HCT116 (cell line): ENCODE measurements around the gene CADM3. TPM values are rescaled to one million over a fixed set of nuclear protein-coding genes. Genes with fewer than 3 reads are reported as not detected.

Experiments used
- ATAC-seq: fragments of 200-7000 bp; cut with Tn5 transposase; 2 replicates; pipeline ENCODE4 v1.9.1; 2020; ENCODE audit warnings: mild to moderate bottlenecking, moderate library complexity
- BruUV-seq: library from RNA; stranded (reverse); fragments of 400-500 nt; replicated peaks from 2 replicates; lab custom pipeline; 2021; lab: Mats Ljungman, UMichigan
- CTCF ChIA-PET: fragments of 300-600 bp; sonication (Branson Sonifier 250); formaldehyde crosslinking; loops from one replicate; lab custom pipeline; 2021; ENCODE audit warnings: antibody characterized with exemption; lab: Charles Lee
- POLR2A ChIA-PET: fragments of 300-600, 350-600 bp; sonication (Branson Sonifier 250); formaldehyde crosslinking; loops from one replicate; lab custom pipeline; 2021; ENCODE audit warnings: antibody characterized with exemption; lab: Charles Lee
- RAD21 ChIA-PET, 2 experiments: fragments of 300-600 bp; sonication (Branson Sonifier 250); formaldehyde crosslinking; loops; one replicate each; lab custom pipeline; 2023; ENCODE audit warnings: low total read pairs in 2 of 2; ENCODE audit not compliant: uncharacterized antibody in 2 of 2, unreplicated experiment in 2 of 2, low non-redundant PET in 1 of 2; lab: Charles Lee
- DNase-seq: peaks from one replicate; pipeline ENCODE4 v3.0.0-alpha.2; 2010; ENCODE audit warnings: low read depth, low spot score
- H2AFZ ChIP-seq: fragments of 200-600 bp; shearing (Covaris generic), sonication (generic); 2 replicates; pipeline ENCODE4 v1.6.1; 2017; ENCODE audit warnings: low read depth, mixed run types, mixed read lengths, antibody characterized with exemption, low read length; ENCODE audit not compliant: poor library complexity, severe bottlenecking
- H3K27ac ChIP-seq: 2 replicates; pipeline ENCODE4 v1.5.1; 2012; ENCODE audit warnings: low read depth, low read length
- H3K27me3 ChIP-seq: fragments of 200-600 bp; sonication (generic); 2 replicates; pipeline ENCODE4 v1.6.1; 2016; ENCODE audit warnings: mixed run types, low read length, mixed read lengths; ENCODE audit not compliant: insufficient read depth
- H3K36me3 ChIP-seq, 2 experiments: fragments of 200-500 bp in 1 of 2; fragments of 200-600 bp in 1 of 2; sonication (Bioruptor generic) in 1 of 2; sonication (generic) in 1 of 2; 2 replicates each; pipeline versions ENCODE4 v1.5.1 to v1.6.1; 2014 to 2016; ENCODE audit warnings: low read length in 2 of 2, inconsistent platforms in 1 of 2, mixed read lengths in 1 of 2, mixed run types in 1 of 2; ENCODE audit not compliant: insufficient read depth in 2 of 2, control insufficient read depth in 1 of 2
- H3K4me1 ChIP-seq, 2 experiments: fragments of 200-600 bp in 1 of 2; sonication (generic) in 1 of 2; 2 replicates each; pipeline versions ENCODE4 v1.5.1 to v1.6.1; 2012 to 2017; ENCODE audit warnings: low read length in 2 of 2, inconsistent platforms in 1 of 2, mild to moderate bottlenecking in 1 of 2, mixed read lengths in 1 of 2, mixed run types in 1 of 2, moderate library complexity in 1 of 2; ENCODE audit not compliant: insufficient read depth in 2 of 2, control insufficient read depth in 1 of 2
- H3K4me2 ChIP-seq: fragments of 200-600 bp; sonication (generic); 2 replicates; pipeline ENCODE4 v1.6.1; 2017; ENCODE audit warnings: mixed run types, low read length, mixed read lengths
- H3K4me3 ChIP-seq, 2 experiments: fragments of 200-600 bp in 1 of 2; sonication (generic) in 1 of 2; replicated peaks in 1 of 2; 2 replicates each; pipeline ENCODE4 v1.5.1; 2011 to 2016; ENCODE audit warnings: low read length in 2 of 2, control low read depth in 1 of 2, low read depth in 1 of 2, mild to moderate bottlenecking in 1 of 2, mixed read lengths in 1 of 2, mixed run types in 1 of 2
- H3K79me2 ChIP-seq: fragments of 200-600 bp; sonication (generic); 2 replicates; pipeline ENCODE4 v1.6.1; 2017; ENCODE audit warnings: mild to moderate bottlenecking, mixed run types, low read length, moderate library complexity, mixed read lengths; ENCODE audit not compliant: insufficient read depth
- H3K9ac ChIP-seq: fragments of 200-600 bp; sonication (generic); 2 replicates; pipeline ENCODE4 v1.6.1; 2016; ENCODE audit warnings: low read length, mixed read lengths
- H3K9me2 ChIP-seq: fragments of 200-600 bp; sonication (generic), shearing (Covaris generic); 2 replicates; pipeline ENCODE4 v1.6.1; 2017; ENCODE audit warnings: mixed run types, mild to moderate bottlenecking, moderate library complexity; ENCODE audit not compliant: insufficient read depth
- H3K9me3 ChIP-seq, 2 experiments: fragments of 200-500 bp in 1 of 2; fragments of 200-600 bp in 1 of 2; sonication (Bioruptor generic) in 1 of 2; sonication (generic) in 1 of 2; 2 replicates each; pipeline ENCODE4 v1.6.1; 2014 to 2017; ENCODE audit warnings: low read length in 2 of 2, mixed read lengths in 2 of 2, inconsistent platforms in 1 of 2, low read depth in 1 of 2, mild to moderate bottlenecking in 1 of 2, mixed run types in 1 of 2, moderate library complexity in 1 of 2; ENCODE audit not compliant: control insufficient read depth in 1 of 2, insufficient read depth in 1 of 2
- H4K20me1 ChIP-seq: fragments of 200-600 bp; sonication (generic), shearing (Covaris generic); 2 replicates; pipeline ENCODE4 v1.6.1; 2017; ENCODE audit warnings: mixed run types, mild to moderate bottlenecking, moderate library complexity; ENCODE audit not compliant: insufficient read depth
- CBX3 ChIP-seq: IDR thresholded peaks from 2 replicates; pipeline ENCODE4 v1.6.1; 2012; ENCODE audit warnings: low read depth
- CEBPB ChIP-seq: IDR thresholded peaks from 2 replicates; pipeline ENCODE4 v1.6.1; 2012; ENCODE audit warnings: low read depth
- EGR1 ChIP-seq: IDR thresholded peaks from 2 replicates; pipeline ENCODE4 v1.6.1; 2012; ENCODE audit warnings: low read depth
- FOSL1 ChIP-seq: IDR thresholded peaks from 2 replicates; pipeline ENCODE4 v1.6.1; 2012; ENCODE audit warnings: low read depth
- MAX ChIP-seq: IDR thresholded peaks from 2 replicates; pipeline ENCODE4 v1.6.1; 2012
- POLR2AphosphoS5 ChIP-seq: IDR thresholded peaks from 2 replicates; pipeline ENCODE4 v1.6.1; 2011; ENCODE audit warnings: mild to moderate bottlenecking, low read depth, low read length, moderate library complexity
- RAD21 ChIP-seq: IDR thresholded peaks from 2 replicates; pipeline ENCODE4 v1.6.1; 2012; ENCODE audit warnings: low read depth, mild to moderate bottlenecking
- SIN3A ChIP-seq: IDR thresholded peaks from 2 replicates; pipeline ENCODE4 v1.6.1; 2012; ENCODE audit warnings: low read depth
- intact Hi-C: fragments of 100-400 bp; cut with micrococcal nuclease; formaldehyde crosslinking; loops from 2 replicates; pipeline ENCODE4 v1.10.0; 2022
- total RNA-seq: library from RNA; stranded (reverse); gene quantifications from one replicate; pipeline ENCODE4 v1.2.1, GENCODE V29; 2021; ENCODE audit not compliant: unreplicated experiment

Gene CADM3
- total RNA-seq, 1 experiment from 2014 or later, result not detected

- ChIA-PET CTCF (interaction anchor here (0.5 kb wide), 1 partner anchor 1839 kb away, joined by 4 read pairs; no protein-coding TSS in a partner anchor), POLR2A (no interaction called here), RAD21 (no interaction called here)
- DNase-seq (no peak), ATAC-seq (no peak)
- H3K27me3 ChIP-seq, result peaks cover 10% of the 10 kb centered on the region; the same call in 1 of the 2 replicates
- no peaks in the 10 kb centered on the region for H3K9me3 ChIP-seq
- no TSS peak for BruUV-seq
- H3K4me3 ChIP-seq, result no peak overlapping the region
- H4K20me1 ChIP-seq, result no peaks in the 10 kb centered on the region
- no peak overlapping the region for H3K27ac ChIP-seq
- no peak overlapping the region for H3K9ac ChIP-seq
- H3K4me1 ChIP-seq, result no peaks in the 10 kb centered on the region
- no peaks in the 10 kb centered on the region for H3K9me2 ChIP-seq
- no peaks in the 10 kb centered on the region for H3K36me3 ChIP-seq
- no peak overlapping the region for H3K4me2 ChIP-seq
- H2AFZ ChIP-seq, result no peak overlapping the region
- intact Hi-C loops, result no loop called here
- TF ChIP-seq EGR1, result no peak
- TF ChIP-seq CEBPB, result no peak
- TF ChIP-seq POLR2AphosphoS5, result no peak
- H3K79me2 ChIP-seq, result no peaks in the 10 kb centered on the region
These were observed 58.5 kb downstream of the CADM3 start for GRCh38 chr1:159229896-159230295.

- intact Hi-C loops, result no loop called here
- no peaks in the 10 kb centered on the region for H4K20me1 ChIP-seq
- H3K36me3 ChIP-seq, result no peaks in the 10 kb centered on the region
- POLR2A ChIA-PET, result no interaction called here
- no peak overlapping the region for H3K27ac ChIP-seq
- H3K4me2 ChIP-seq, result no peak overlapping the region
- no peaks in the 10 kb centered on the region for H3K79me2 ChIP-seq
- TF ChIP-seq CBX3, result no peak
- no peak for TF ChIP-seq MAX
- TF ChIP-seq RAD21, result no peak
- no peak for TF ChIP-seq SIN3A
- no peak for TF ChIP-seq FOSL1
- H3K4me1 ChIP-seq, result no peaks in the 10 kb centered on the region
- CTCF ChIA-PET, result no interaction called here
- RAD21 ChIA-PET, result no interaction called here
- no peak for ATAC-seq
- no peak for DNase-seq
- no peak overlapping the region for H3K4me3 ChIP-seq
- no peaks in the 10 kb centered on the region for H3K27me3 ChIP-seq
- no peak overlapping the region for H3K9ac ChIP-seq
- no peaks in the 10 kb centered on the region for H3K9me3 ChIP-seq
- no peaks in the 10 kb centered on the region for H3K9me2 ChIP-seq
- no TSS peak for BruUV-seq
- no peak overlapping the region for H2AFZ ChIP-seq
These were observed 68.3 kb downstream of the CADM3 start for GRCh38 chr1:159239551-159240220.
